ENCODE measurements around the gene MBOAT1.

MBOAT1 gene

DNA sequence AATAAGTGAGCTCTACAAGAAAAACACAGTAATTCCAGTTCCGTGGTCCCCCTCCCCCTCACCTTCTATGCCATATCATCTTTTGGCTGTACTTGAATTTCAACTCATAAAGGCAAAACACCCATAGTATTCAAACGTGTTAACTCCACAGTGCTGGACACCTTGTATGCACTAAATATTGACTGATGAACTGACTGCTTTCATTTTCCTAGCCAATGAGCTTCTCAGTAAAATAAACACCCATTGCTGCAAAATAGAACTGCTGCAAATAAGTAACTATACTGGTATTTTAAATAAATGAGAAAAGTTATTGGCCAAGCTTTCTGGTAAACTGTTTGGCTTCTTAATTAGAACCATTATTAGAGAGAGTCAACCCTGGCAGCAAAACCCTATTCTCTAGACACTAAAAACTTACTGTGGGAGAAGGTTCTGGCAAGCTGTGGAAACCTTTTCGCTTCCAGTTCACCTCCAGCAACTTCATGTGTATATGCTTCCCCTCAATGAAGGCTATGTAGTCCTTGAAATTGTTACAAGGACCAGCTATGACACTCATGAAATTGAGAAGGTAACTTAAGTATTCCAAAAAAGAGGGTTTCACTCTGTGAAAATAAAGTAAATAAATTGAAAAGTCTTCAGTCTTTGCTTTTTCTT lies 86.0 kb downstream of the MBOAT1 start:
- no peak for DNase-seq (ENCODE audit: low read depth in 1 of 2, low spot score in 1 of 2)
- no peaks in the 10 kb centered on the region for H3K27me3 ChIP-seq (ENCODE audit: insufficient read depth, poor library complexity, severe bottlenecking)
- no peak overlapping the region for H3K27ac ChIP-seq (replicated peaks)
- TF ChIP-seq SPI1 (IDR thresholded peaks at IDR 0.05; ENCODE audit: borderline replicate concordance, low read depth) = no peak
- no peak for TF ChIP-seq CTCF (IDR thresholded peaks at IDR 0.05; ENCODE audit: insufficient read depth, low read length)
- TF ChIP-seq GABPA (IDR thresholded peaks at IDR 0.05; ENCODE audit: low read depth) = no peak
- TF ChIP-seq POLR2AphosphoS5 (IDR thresholded peaks at IDR 0.05; ENCODE audit: low read depth) = no peak
- TF ChIP-seq, protein P1, sequence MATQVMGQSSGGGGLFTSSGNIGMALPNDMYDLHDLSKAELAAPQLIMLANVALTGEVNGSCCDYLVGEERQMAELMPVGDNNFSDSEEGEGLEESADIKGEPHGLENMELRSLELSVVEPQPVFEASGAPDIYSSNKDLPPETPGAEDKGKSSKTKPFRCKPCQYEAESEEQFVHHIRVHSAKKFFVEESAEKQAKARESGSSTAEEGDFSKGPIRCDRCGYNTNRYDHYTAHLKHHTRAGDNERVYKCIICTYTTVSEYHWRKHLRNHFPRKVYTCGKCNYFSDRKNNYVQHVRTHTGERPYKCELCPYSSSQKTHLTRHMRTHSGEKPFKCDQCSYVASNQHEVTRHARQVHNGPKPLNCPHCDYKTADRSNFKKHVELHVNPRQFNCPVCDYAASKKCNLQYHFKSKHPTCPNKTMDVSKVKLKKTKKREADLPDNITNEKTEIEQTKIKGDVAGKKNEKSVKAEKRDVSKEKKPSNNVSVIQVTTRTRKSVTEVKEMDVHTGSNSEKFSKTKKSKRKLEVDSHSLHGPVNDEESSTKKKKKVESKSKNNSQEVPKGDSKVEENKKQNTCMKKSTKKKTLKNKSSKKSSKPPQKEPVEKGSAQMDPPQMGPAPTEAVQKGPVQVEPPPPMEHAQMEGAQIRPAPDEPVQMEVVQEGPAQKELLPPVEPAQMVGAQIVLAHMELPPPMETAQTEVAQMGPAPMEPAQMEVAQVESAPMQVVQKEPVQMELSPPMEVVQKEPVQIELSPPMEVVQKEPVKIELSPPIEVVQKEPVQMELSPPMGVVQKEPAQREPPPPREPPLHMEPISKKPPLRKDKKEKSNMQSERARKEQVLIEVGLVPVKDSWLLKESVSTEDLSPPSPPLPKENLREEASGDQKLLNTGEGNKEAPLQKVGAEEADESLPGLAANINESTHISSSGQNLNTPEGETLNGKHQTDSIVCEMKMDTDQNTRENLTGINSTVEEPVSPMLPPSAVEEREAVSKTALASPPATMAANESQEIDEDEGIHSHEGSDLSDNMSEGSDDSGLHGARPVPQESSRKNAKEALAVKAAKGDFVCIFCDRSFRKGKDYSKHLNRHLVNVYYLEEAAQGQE (IDR thresholded peaks at IDR 0.05; ENCODE audit: insufficient replicate concordance, low read depth) = no peak
- no peak overlapping the region for H3K4me3 ChIP-seq (replicated peaks; ENCODE audit: insufficient read depth, low read length)

- no peak for TF ChIP-seq SPI1 (IDR thresholded peaks at IDR 0.05; ENCODE audit: borderline replicate concordance, low read depth)
- Histone ChIP-seq H3K4me3 (replicated peaks; ENCODE audit: insufficient read depth, low read length) (no peak overlapping the region), H3K27ac (replicated peaks) (no peak overlapping the region), H3K27me3 (ENCODE audit: insufficient read depth, poor library complexity, severe bottlenecking) (no peaks in the 10 kb centered on the region)
- DNase-seq (ENCODE audit: low read depth in 1 of 2, low spot score in 1 of 2) = no peak
Observed at GRCh38 chr6:20124545-20124944, 87.7 kb downstream of the MBOAT1 start.

- H3K27me3 ChIP-seq (ENCODE audit: insufficient read depth, poor library complexity, severe bottlenecking) = no peaks in the 10 kb centered on the region
- TF ChIP-seq SPI1 (IDR thresholded peaks at IDR 0.05; ENCODE audit: borderline replicate concordance, low read depth) (no peak), POLR2AphosphoS5 (IDR thresholded peaks at IDR 0.05; ENCODE audit: low read depth) (no peak), GABPA (IDR thresholded peaks at IDR 0.05; ENCODE audit: low read depth) (no peak), CTCF (IDR thresholded peaks at IDR 0.05; ENCODE audit: insufficient read depth, low read length) (no peak)
- TF ChIP-seq, protein P1 (IDR thresholded peaks at IDR 0.05; ENCODE audit: insufficient replicate concordance, low read depth) = no peak
- no peak overlapping the region for H3K27ac ChIP-seq (replicated peaks)
- H3K4me3 ChIP-seq (replicated peaks; ENCODE audit: insufficient read depth, low read length) = no peak overlapping the region
- DNase-seq (ENCODE audit: low read depth in 1 of 2, low spot score in 1 of 2) = no peak
Observed at GRCh38 chr6:20119485-20119884, 92.8 kb downstream of the MBOAT1 start.

DNA sequence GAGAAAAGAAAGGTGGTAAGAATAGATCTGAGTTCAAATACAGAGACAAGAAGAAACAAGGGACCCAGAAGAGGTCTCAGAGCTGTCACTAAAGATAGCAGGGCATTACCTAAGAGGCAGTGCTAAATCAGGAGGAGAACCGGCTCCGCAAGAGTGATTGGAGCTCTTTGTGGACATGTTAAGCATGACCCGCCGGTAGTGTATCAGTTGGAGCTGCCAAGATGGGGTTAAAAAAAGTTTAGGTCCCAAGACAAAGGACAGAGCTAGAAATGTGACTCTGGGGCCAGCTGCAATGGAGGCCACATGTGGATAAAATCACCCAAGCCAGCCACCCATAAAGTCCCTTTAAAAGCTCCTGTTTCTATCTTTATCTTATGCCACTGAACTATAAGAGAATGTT lies 93.4 kb downstream of the MBOAT1 start:
- no peak for DNase-seq (ENCODE audit: low read depth in 1 of 2, low spot score in 1 of 2)
- no peak for TF ChIP-seq POLR2AphosphoS5 (IDR thresholded peaks at IDR 0.05; ENCODE audit: low read depth)
- no peak for TF ChIP-seq CTCF (IDR thresholded peaks at IDR 0.05; ENCODE audit: insufficient read depth, low read length)
- TF ChIP-seq, protein P1 (IDR thresholded peaks at IDR 0.05; ENCODE audit: insufficient replicate concordance, low read depth) = no peak

More for the DNA sequence above, 93.4 kb downstream of the MBOAT1 start:
- H3K27me3 ChIP-seq (ENCODE audit: insufficient read depth, poor library complexity, severe bottlenecking) = no peaks in the 10 kb centered on the region
- H3K27ac ChIP-seq (replicated peaks) = no peak overlapping the region
- no peak overlapping the region for H3K4me3 ChIP-seq (replicated peaks; ENCODE audit: insufficient read depth, low read length)

Measured in HL-60 (cell line).